ENCODE data around the gene BCL2L14. TPM values are rescaled to one million over a fixed set of nuclear protein-coding genes. Genes with fewer than 3 reads are reported as not detected.

Gene BCL2L14
- total and polyA plus RNA-seq, 2 experiments from 2014 or later: 4.9 to 17.8 TPM

DNA sequence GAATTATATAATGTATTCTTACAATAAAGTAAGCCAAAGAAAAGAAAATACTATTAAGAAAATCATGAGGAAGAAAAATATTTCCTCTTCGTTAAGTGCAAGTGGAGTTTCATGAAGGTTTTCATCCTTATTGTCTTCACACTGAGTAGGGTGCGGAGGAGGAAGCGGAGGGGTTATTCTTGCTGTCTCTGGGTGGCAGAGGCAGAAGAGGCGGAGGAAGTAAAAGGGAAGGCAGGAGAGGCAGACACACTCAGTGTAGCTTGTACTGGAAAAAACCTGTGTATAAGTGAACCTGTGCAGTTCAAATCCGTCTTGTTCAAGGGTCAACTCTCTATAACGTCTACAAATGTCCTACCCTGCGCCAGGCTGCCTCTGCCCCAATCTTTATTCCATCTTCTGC lies 22.0 kb upstream of the BCL2L14 start:
- no peak overlapping the region for H2AFZ ChIP-seq
- no peaks in the 10 kb centered on the region for H3K27me3 ChIP-seq
- DNase-seq (ENCODE audit: low spot score): no peak

DNA sequence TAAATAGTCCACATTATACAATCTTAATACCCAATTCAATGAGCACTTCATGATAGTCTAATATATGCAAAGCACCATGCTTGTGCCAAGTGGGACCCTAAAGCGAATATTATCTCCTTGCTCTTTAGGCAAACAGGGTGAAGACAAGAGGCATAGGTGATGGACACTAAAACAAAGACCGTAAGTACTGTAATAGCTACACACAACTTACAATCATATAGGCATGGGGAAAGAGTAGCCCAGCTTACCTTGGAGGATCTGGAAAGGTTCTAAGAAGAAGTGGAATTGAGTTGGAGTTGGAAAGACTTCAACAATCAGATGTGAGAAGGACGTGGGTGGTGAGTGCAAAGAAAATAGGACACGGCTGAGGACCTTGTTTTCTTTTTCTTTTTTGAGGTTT lies 19.1 kb upstream of the BCL2L14 start:
- H3K4me3 ChIP-seq: no peak overlapping the region
- no peaks in the 10 kb centered on the region for H3K79me2 ChIP-seq
- H3K9me2 ChIP-seq (replicated peaks; ENCODE audit: insufficient read depth): no peaks in the 10 kb centered on the region
- TF ChIP-seq, protein P1, sequence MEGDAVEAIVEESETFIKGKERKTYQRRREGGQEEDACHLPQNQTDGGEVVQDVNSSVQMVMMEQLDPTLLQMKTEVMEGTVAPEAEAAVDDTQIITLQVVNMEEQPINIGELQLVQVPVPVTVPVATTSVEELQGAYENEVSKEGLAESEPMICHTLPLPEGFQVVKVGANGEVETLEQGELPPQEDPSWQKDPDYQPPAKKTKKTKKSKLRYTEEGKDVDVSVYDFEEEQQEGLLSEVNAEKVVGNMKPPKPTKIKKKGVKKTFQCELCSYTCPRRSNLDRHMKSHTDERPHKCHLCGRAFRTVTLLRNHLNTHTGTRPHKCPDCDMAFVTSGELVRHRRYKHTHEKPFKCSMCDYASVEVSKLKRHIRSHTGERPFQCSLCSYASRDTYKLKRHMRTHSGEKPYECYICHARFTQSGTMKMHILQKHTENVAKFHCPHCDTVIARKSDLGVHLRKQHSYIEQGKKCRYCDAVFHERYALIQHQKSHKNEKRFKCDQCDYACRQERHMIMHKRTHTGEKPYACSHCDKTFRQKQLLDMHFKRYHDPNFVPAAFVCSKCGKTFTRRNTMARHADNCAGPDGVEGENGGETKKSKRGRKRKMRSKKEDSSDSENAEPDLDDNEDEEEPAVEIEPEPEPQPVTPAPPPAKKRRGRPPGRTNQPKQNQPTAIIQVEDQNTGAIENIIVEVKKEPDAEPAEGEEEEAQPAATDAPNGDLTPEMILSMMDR (IDR thresholded peaks at IDR 0.05; ENCODE audit: poor library complexity): no peak
- TF ChIP-seq EZH2phosphoT487 (IDR thresholded peaks at IDR 0.05; ENCODE audit: low read depth, severe bottlenecking, unreplicated experiment): no peak
- TF ChIP-seq EZH2 (IDR thresholded peaks at IDR 0.05; ENCODE audit: borderline replicate concordance): no peak
- H3K4me2 ChIP-seq: no peak overlapping the region
- no peak overlapping the region for H3K27ac ChIP-seq
- no peaks in the 10 kb centered on the region for H3K36me3 ChIP-seq (replicated peaks; ENCODE audit: insufficient read depth, low read depth)
- no peaks in the 10 kb centered on the region for H3K4me1 ChIP-seq (ENCODE audit: insufficient read depth)
- H4K20me1 ChIP-seq (ENCODE audit: insufficient read depth, poor library complexity, severe bottlenecking): no peaks in the 10 kb centered on the region
- 91% methylated on average over 4 of the region's 4 CpGs for WGBS (ENCODE audit: low lambda C conversion rate, missing lambda C conversion rate)
- no peak overlapping the region for H2AFZ ChIP-seq
- no peaks in the 10 kb centered on the region for H3K27me3 ChIP-seq
- no peak for DNase-seq (ENCODE audit: low spot score)
- no peaks in the 10 kb centered on the region for H3K9me3 ChIP-seq (ENCODE audit: low read depth)

More for the DNA sequence above, 22.0 kb upstream of the BCL2L14 start:
- Histone ChIP-seq H3K4me2 (no peak overlapping the region), H3K27ac (no peak overlapping the region), H3K4me1 (ENCODE audit: insufficient read depth) (no peaks in the 10 kb centered on the region), H4K20me1 (ENCODE audit: insufficient read depth, poor library complexity, severe bottlenecking) (no peaks in the 10 kb centered on the region), H3K79me2 (no peaks in the 10 kb centered on the region), H3K9me2 (replicated peaks; ENCODE audit: insufficient read depth) (no peaks in the 10 kb centered on the region), H3K9me3 (ENCODE audit: low read depth) (no peaks in the 10 kb centered on the region), H3K36me3 (replicated peaks; ENCODE audit: insufficient read depth, low read depth) (no peaks in the 10 kb centered on the region), H3K4me3 (no peak overlapping the region)
- 95% methylated on average over 7 of the region's 7 CpGs for WGBS (ENCODE audit: low lambda C conversion rate, missing lambda C conversion rate)
- no peak for TF ChIP-seq EZH2phosphoT487 (IDR thresholded peaks at IDR 0.05; ENCODE audit: low read depth, severe bottlenecking, unreplicated experiment)
- TF ChIP-seq EZH2 (IDR thresholded peaks at IDR 0.05; ENCODE audit: borderline replicate concordance): no peak
- TF ChIP-seq, protein P1 (IDR thresholded peaks at IDR 0.05; ENCODE audit: poor library complexity): no peak

DNA sequence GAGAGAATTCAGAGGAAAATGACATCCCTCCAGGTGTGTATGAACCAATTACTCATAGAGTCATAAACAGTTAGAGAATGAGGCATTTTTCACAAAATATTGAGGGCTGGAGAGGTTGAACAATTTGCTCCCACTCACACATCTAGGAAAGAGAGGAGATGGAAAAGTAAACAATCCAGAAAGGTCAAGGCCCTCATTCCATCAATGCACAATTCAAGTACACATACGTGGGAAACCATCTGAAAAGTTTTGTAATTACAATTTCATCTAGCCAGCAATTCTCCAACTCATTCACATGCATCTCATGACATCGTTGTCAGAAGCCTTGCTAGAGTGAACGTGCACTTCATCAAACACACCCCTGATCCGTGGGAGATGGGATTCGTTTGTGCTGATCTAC lies 15.7 kb upstream of the BCL2L14 start:
- Histone ChIP-seq H3K4me1 (ENCODE audit: insufficient read depth) (no peaks in the 10 kb centered on the region), H3K27me3 (no peaks in the 10 kb centered on the region), H3K9me2 (replicated peaks; ENCODE audit: insufficient read depth) (no peaks in the 10 kb centered on the region), H4K20me1 (ENCODE audit: insufficient read depth, poor library complexity, severe bottlenecking) (no peaks in the 10 kb centered on the region), H3K36me3 (replicated peaks; ENCODE audit: insufficient read depth, low read depth) (no peaks in the 10 kb centered on the region), H2AFZ (no peak overlapping the region), H3K4me2 (no peak overlapping the region), H3K27ac (no peak overlapping the region), H3K4me3 (no peak overlapping the region), H3K9me3 (ENCODE audit: low read depth) (no peaks in the 10 kb centered on the region), H3K79me2 (no peaks in the 10 kb centered on the region)
- DNase-seq (ENCODE audit: low spot score): no peak
- WGBS (ENCODE audit: low lambda C conversion rate, missing lambda C conversion rate): 57% methylated on average over 5 of the region's 5 CpGs
- TF ChIP-seq EZH2phosphoT487 (IDR thresholded peaks at IDR 0.05; ENCODE audit: low read depth, severe bottlenecking, unreplicated experiment): no peak
- TF ChIP-seq EZH2 (IDR thresholded peaks at IDR 0.05; ENCODE audit: borderline replicate concordance): no peak
- TF ChIP-seq, protein P1 (IDR thresholded peaks at IDR 0.05; ENCODE audit: poor library complexity): no peak

DNA sequence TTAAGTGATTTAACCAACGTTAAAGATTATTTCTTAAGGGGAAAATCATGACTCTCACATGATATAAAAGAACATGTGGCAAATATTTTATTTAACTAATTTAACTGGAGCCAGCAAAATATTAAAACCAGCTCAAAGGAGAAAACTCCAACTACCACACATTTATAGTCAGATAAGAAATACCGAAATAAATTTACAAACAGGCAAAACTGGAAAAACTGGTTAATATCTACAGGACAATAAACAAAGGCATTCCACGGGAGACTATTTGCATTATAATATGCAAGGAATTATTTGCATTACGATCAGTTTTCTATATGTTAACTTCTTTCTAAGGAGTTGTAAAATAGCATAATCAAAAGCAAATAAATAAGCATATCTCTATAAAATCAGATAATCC lies 13.8 kb upstream of the BCL2L14 start:
- no peaks in the 10 kb centered on the region for H3K9me2 ChIP-seq (replicated peaks; ENCODE audit: insufficient read depth)
- H3K9me3 ChIP-seq (ENCODE audit: low read depth): no peaks in the 10 kb centered on the region
- H4K20me1 ChIP-seq (ENCODE audit: insufficient read depth, poor library complexity, severe bottlenecking): no peaks in the 10 kb centered on the region
- no peaks in the 10 kb centered on the region for H3K4me1 ChIP-seq (ENCODE audit: insufficient read depth)
- H3K4me2 ChIP-seq: no peak overlapping the region
- no peaks in the 10 kb centered on the region for H3K27me3 ChIP-seq
- H3K36me3 ChIP-seq (replicated peaks; ENCODE audit: insufficient read depth, low read depth): no peaks in the 10 kb centered on the region
- H3K27ac ChIP-seq: no peak overlapping the region
- H3K79me2 ChIP-seq: no peaks in the 10 kb centered on the region
- no peak overlapping the region for H2AFZ ChIP-seq
- H3K4me3 ChIP-seq: no peak overlapping the region
- TF ChIP-seq EZH2 (IDR thresholded peaks at IDR 0.05; ENCODE audit: borderline replicate concordance) (no peak), EZH2phosphoT487 (IDR thresholded peaks at IDR 0.05; ENCODE audit: low read depth, severe bottlenecking, unreplicated experiment) (no peak)
- TF ChIP-seq, protein P1 (IDR thresholded peaks at IDR 0.05; ENCODE audit: poor library complexity): no peak
- 57% methylated on average over 4 of the region's 4 CpGs for WGBS (ENCODE audit: low lambda C conversion rate, missing lambda C conversion rate)
- no peak for DNase-seq (ENCODE audit: low spot score)

Data from hepatocyte (in vitro differentiated cells).